ENCODE measurements around the gene LELP1.

GRCh38 chr1:153212201-153212600 is 9.0 kb downstream of the LELP1 start:
- TF ChIP-seq EZH2phosphoT487 (IDR thresholded peaks at IDR 0.05; ENCODE audit: borderline replicate concordance, low read depth, low read length), result no peak
- TF ChIP-seq CTCF (conservative IDR thresholded peaks at IDR 0.05; ENCODE audit: low read length), result no peak

Data from OCI-LY7 (cell line).